Fibroblast of skin of right biceps (primary cell): ENCODE data around the gene GRIK1.
A peak's percentile ranks its signal among the peaks of the same experiment; 100 is the strongest.

ENCODE experiments used
- DNase-seq: peaks from one replicate; pipeline ENCODE4 v3.0.0-alpha.2; 2013

The GRIK1 gene

GRCh38 chr21:29904359-29905282 lies 35.2 kb downstream of the GRIK1 start:
- DNase-seq = peak; percentile 80

GRCh38 chr21:29896884-29897283 lies 42.9 kb downstream of the GRIK1 start:
- DNase-seq = no peak

GRCh38 chr21:29893687-29894086 lies 46.1 kb downstream of the GRIK1 start:
- no peak for DNase-seq

- DNase-seq = no peak
Observed at GRCh38 chr21:29892379-29892778, 47.4 kb downstream of the GRIK1 start.

GRCh38 chr21:29888437-29888836 lies 51.4 kb downstream of the GRIK1 start:
- DNase-seq = peak; percentile 66

GRCh38 chr21:29887313-29888009 lies 52.3 kb downstream of the GRIK1 start:
- DNase-seq = no peak

GRCh38 chr21:29885491-29885890 lies 54.3 kb downstream of the GRIK1 start:
- DNase-seq = no peak

- DNase-seq = no peak
Observed at GRCh38 chr21:29875873-29876272, 63.9 kb downstream of the GRIK1 start.

- no peak for DNase-seq
Observed at GRCh38 chr21:29875036-29875716, 64.6 kb downstream of the GRIK1 start.

- no peak for DNase-seq
Observed at GRCh38 chr21:29873908-29874307, 65.9 kb downstream of the GRIK1 start.

- DNase-seq = no peak
Observed at GRCh38 chr21:29870814-29871213, 69.0 kb downstream of the GRIK1 start.

- DNase-seq = no peak
Observed at GRCh38 chr21:29867796-29868195, 72.0 kb downstream of the GRIK1 start.

- DNase-seq = no peak
Observed at GRCh38 chr21:29860346-29860745, 79.5 kb downstream of the GRIK1 start.

GRCh38 chr21:29857150-29857549 lies 82.6 kb downstream of the GRIK1 start:
- no peak for DNase-seq

- DNase-seq = no peak
Observed at GRCh38 chr21:29854795-29855194, 85.0 kb downstream of the GRIK1 start.

- DNase-seq = no peak
Observed at GRCh38 chr21:29851611-29852010, 88.2 kb downstream of the GRIK1 start.

GRCh38 chr21:29849735-29850176 lies 90.0 kb downstream of the GRIK1 start:
- peak; percentile 57 for DNase-seq

- no peak for DNase-seq
Observed at GRCh38 chr21:29843804-29844203, 96.0 kb downstream of the GRIK1 start.

GRCh38 chr21:29834617-29835016 lies 105.2 kb downstream of the GRIK1 start:
- no peak for DNase-seq

GRCh38 chr21:29832217-29832616 lies 107.6 kb downstream of the GRIK1 start:
- DNase-seq = no peak

- DNase-seq = peak; percentile 17
Observed at GRCh38 chr21:29829564-29830275, 110.1 kb downstream of the GRIK1 start.

GRCh38 chr21:29827647-29828046 lies 112.1 kb downstream of the GRIK1 start:
- DNase-seq = no peak

- DNase-seq = no peak
Observed at GRCh38 chr21:29827236-29827635, 112.6 kb downstream of the GRIK1 start.
